SK-N-SH (cell line): ENCODE results near the gene MRPS2.
"Not testable (repeated sequence)": the region's sequence is repeated elsewhere in the genome, so short reads cannot be mapped to it uniquely, and the experiment has no call there.

Experiments used
- TAF1 ChIP-seq: IDR thresholded peaks from 2 replicates; pipeline ENCODE4 v1.6.1; 2012; ENCODE audit warnings: low read depth, mild to moderate bottlenecking, low read length, moderate library complexity, borderline replicate concordance
- TF ChIP-seq, protein P1 (sequence below): fragments of 150-350 bp; IDR thresholded peaks from 2 replicates; pipeline ENCODE4 v1.6.1; 2017; ENCODE audit warnings: antibody characterized with exemption, low read length, low read depth, borderline replicate concordance

GRCh38 chr9:135534826-135535225, 34.3 kb downstream of the MRPS2 start:
- TF ChIP-seq, protein P1, sequence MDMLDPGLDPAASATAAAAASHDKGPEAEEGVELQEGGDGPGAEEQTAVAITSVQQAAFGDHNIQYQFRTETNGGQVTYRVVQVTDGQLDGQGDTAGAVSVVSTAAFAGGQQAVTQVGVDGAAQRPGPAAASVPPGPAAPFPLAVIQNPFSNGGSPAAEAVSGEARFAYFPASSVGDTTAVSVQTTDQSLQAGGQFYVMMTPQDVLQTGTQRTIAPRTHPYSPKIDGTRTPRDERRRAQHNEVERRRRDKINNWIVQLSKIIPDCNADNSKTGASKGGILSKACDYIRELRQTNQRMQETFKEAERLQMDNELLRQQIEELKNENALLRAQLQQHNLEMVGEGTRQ = not testable (repeated sequence)
- not testable (repeated sequence) for TF ChIP-seq TAF1
